GM06990 (cell line): ENCODE results near the gene PTPRN2.

Source experiments
- DNase-seq: peaks from one replicate; pipeline ENCODE4 v3.0.0-alpha.2; 2011; ENCODE audit not compliant: insufficient read length; ENCODE audit errors: extremely low read depth
- H3K27me3 ChIP-seq: replicated peaks from 2 replicates; pipeline ENCODE4 v1.6.0; 2011; ENCODE audit warnings: low read length; ENCODE audit not compliant: control insufficient read depth, insufficient read depth
- H3K36me3 ChIP-seq: 2 replicates; pipeline ENCODE4 v1.5.1; 2011; ENCODE audit warnings: low read length; ENCODE audit not compliant: control insufficient read depth, insufficient read depth
- H3K4me3 ChIP-seq: replicated peaks from 2 replicates; pipeline ENCODE4 v1.5.1; 2011; ENCODE audit warnings: low read depth, mild to moderate bottlenecking, control low read depth, low read length
- TF ChIP-seq, protein P1 (sequence below): IDR thresholded peaks from 2 replicates; pipeline ENCODE4 v1.5.1; 2011; ENCODE audit warnings: low read length, control low read depth, mild to moderate bottlenecking, inconsistent platforms; ENCODE audit not compliant: insufficient read depth, poor library complexity, severe bottlenecking

The PTPRN2 gene

GRCh38 chr7:158447506-158448171 is 140.0 kb downstream of the PTPRN2 start:
- Histone ChIP-seq H3K4me3 (no peak overlapping the region), H3K27me3 (no peaks in the 10 kb centered on the region), H3K36me3 (no peaks in the 10 kb centered on the region)
- TF ChIP-seq, protein P1, sequence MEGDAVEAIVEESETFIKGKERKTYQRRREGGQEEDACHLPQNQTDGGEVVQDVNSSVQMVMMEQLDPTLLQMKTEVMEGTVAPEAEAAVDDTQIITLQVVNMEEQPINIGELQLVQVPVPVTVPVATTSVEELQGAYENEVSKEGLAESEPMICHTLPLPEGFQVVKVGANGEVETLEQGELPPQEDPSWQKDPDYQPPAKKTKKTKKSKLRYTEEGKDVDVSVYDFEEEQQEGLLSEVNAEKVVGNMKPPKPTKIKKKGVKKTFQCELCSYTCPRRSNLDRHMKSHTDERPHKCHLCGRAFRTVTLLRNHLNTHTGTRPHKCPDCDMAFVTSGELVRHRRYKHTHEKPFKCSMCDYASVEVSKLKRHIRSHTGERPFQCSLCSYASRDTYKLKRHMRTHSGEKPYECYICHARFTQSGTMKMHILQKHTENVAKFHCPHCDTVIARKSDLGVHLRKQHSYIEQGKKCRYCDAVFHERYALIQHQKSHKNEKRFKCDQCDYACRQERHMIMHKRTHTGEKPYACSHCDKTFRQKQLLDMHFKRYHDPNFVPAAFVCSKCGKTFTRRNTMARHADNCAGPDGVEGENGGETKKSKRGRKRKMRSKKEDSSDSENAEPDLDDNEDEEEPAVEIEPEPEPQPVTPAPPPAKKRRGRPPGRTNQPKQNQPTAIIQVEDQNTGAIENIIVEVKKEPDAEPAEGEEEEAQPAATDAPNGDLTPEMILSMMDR = no peak
- no peak for DNase-seq

GRCh38 chr7:158447151-158447505 is 140.5 kb downstream of the PTPRN2 start:
- H3K4me3 ChIP-seq = no peak overlapping the region
- DNase-seq = no peak
- TF ChIP-seq, protein P1 = no peak
- H3K36me3 ChIP-seq = no peaks in the 10 kb centered on the region
- H3K27me3 ChIP-seq = no peaks in the 10 kb centered on the region

DNA sequence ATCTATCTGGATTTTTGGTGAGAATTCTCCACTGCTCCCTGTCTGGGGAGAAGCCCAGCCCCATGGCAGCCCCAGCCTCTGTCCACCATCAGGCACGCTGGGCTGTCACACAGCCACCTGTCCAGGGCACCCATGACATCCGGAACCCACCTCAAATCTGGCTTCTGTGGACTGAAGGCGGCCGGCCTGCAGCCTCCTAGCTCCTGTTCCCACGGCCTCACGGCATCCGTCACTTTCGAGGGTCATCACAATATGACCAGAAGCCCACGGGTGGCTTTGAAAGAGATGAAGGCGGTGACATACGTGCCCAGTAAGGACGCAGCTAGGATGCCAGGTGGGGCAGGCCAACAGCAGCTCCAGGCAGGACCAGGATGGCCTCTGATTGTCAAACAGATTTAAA is 140.9 kb downstream of the PTPRN2 start:
- Histone ChIP-seq H3K4me3 (no peak overlapping the region), H3K36me3 (no peaks in the 10 kb centered on the region), H3K27me3 (no peaks in the 10 kb centered on the region)
- no peak for DNase-seq
- TF ChIP-seq, protein P1 = no peak

DNA sequence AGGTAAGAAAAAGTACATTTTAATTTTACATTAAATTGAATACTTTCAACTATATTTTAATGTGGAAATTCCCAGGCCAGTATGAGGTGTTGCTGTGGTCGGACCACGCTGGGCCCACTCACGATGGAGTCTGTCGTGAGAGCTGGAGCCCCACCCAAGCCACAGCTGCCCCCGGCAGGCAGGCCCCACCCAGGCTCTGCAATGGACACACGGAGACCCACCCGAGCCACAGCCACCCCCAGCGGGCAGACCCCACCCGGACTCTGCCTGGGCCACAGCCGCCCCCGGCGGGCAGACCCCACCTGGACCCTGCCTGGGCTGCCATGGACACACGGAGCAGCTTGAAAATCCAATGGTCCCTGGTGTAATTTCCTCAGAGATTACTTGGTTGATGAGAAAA is 141.3 kb downstream of the PTPRN2 start:
- H3K27me3 ChIP-seq = no peaks in the 10 kb centered on the region
- H3K4me3 ChIP-seq = no peak overlapping the region
- no peak for DNase-seq
- H3K36me3 ChIP-seq = no peaks in the 10 kb centered on the region
- TF ChIP-seq, protein P1 = no peak

DNA sequence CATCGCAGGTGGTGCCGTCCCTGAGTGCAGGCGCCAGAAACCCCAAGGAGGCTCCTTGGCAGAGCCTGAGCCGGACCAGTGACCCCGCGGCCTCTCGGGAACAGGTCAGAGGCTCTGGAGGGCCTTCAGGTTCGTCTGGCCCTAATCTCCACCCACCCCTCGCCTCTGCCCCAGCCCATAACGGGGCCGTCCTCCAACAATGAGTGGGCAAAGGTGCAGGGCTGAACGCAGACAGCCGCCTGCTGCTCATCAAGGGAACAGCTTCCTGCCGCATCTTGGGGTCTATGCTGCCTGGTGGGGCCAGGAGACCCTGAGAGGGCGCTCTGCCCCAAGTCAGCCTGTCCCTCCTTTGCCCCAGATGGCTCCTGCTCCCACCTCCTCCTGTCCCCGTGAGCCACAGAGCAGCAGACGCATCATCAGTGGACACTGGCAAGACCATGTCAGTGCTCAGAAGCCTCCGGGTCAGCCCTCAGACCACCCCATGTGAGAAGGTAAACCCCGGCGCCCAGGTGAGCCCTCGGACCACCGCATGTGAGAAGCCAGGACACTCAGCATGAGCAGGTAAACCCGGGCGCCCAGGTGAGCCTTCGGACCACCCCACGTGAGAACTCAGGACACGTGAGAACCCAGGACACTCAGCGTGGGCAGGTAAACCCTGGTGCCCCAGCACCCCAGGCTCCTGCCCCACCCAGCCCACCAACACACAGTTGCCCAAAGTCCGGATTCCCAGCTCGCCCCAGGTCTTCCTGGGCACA is 142.0 kb downstream of the PTPRN2 start:
- DNase-seq = no peak
- Histone ChIP-seq H3K4me3 (no peak overlapping the region), H3K27me3 (no peaks in the 10 kb centered on the region), H3K36me3 (no peaks in the 10 kb centered on the region)
- TF ChIP-seq, protein P1 = no peak
